PFSK-1 (cell line): Measurements from ENCODE around the gene RNF148.

ENCODE experiments used
- POLR2AphosphoS5 ChIP-seq: IDR thresholded peaks from 2 replicates; pipeline ENCODE4 v1.6.1; 2012; ENCODE audit warnings: low read depth, mild to moderate bottlenecking, control low read depth, low read length, moderate library complexity
- REST ChIP-seq, 2 experiments: IDR thresholded peaks; 2 replicates each; pipeline versions ENCODE4 v1.6.1 to v1.8.0; 2011 to 2012; ENCODE audit warnings: low read depth in 2 of 2, low read length in 2 of 2, control low read depth in 1 of 2, inconsistent platforms in 1 of 2, mild to moderate bottlenecking in 1 of 2, moderate library complexity in 1 of 2; ENCODE audit not compliant: insufficient read depth in 1 of 2
- SIN3A ChIP-seq: IDR thresholded peaks from 2 replicates; pipeline ENCODE4 v1.6.1; 2012; ENCODE audit warnings: mild to moderate bottlenecking, low read length, moderate library complexity, borderline replicate concordance; ENCODE audit not compliant: insufficient read depth
- TAF1 ChIP-seq: IDR thresholded peaks from 2 replicates; pipeline ENCODE4 v1.6.1; 2012; ENCODE audit warnings: low read length, control low read depth, borderline replicate concordance; ENCODE audit not compliant: insufficient read depth

- TF ChIP-seq POLR2AphosphoS5 (no peak), TAF1 (no peak), SIN3A (no peak), REST (IDR thresholded peaks at IDR 0.05; ENCODE audit: insufficient read depth in 1 of 2, low read depth in 2 of 2, low read length in 2 of 2) (no peak)
These were observed 30.2 kb downstream of the RNF148 start for GRCh38 chr7:122672536-122672935.
